Fibroblast of lung (primary cell): Measurements from ENCODE around the gene ADH1C.

Experiments used
- CTCF ChIP-seq, 2 donors: IDR thresholded peaks in 1 of 2; conservative IDR thresholded peaks in 1 of 2; 1 replicate in 1 of 2; 2 replicates in 1 of 2; pipeline ENCODE4 v1.5.1; 2011 to 2012; ENCODE audit warnings: low read length in 2 of 2, control low read depth in 1 of 2, inconsistent platforms in 1 of 2, low read depth in 1 of 2, mild to moderate bottlenecking in 1 of 2
- EZH2 ChIP-seq: IDR thresholded peaks from 2 replicates; pipeline ENCODE4 v1.5.1; 2012; ENCODE audit warnings: low read length, control low read depth, mild to moderate bottlenecking; ENCODE audit errors: missing control alignments

GRCh38 chr4:99301376-99302164 lies 51.0 kb downstream of the ADH1C start:
- no peak for TF ChIP-seq CTCF (conservative IDR thresholded peaks at IDR 0.05 in 1 of 2, IDR thresholded peaks at IDR 0.05 in 1 of 2; ENCODE audit: low read depth in 1 of 2, low read length in 2 of 2)
- no peak for TF ChIP-seq EZH2
